Measurements from ENCODE around the gene ADD1. TPM values are rescaled to one million over a fixed set of nuclear protein-coding genes. Genes with fewer than 3 reads are reported as not detected.

ADD1 gene
- polyA plus RNA-seq, 3 donors, result 76.1 to 122 (median 103) TPM

GRCh38 chr4:2805712-2806389 is 37.8 kb upstream of the ADD1 start:
- Histone ChIP-seq H3K79me2 (ENCODE audit: insufficient read depth, low read length) (peaks cover 95% of the 10 kb centered on the region), H3K4me3 (replicated peaks in 1 of 3; ENCODE audit: low read depth in 2 of 3, low read length in 3 of 3) (peak overlapping the region in 1 of 3 experiments; percentile 44), H3K9me3 (replicated peaks in 1 of 2; ENCODE audit: control insufficient read depth in 1 of 2, insufficient read depth in 1 of 2, low read length in 2 of 2) (no peaks in the 10 kb centered on the region), H3K9ac (ENCODE audit: insufficient read depth, low read length, poor library complexity, severe bottlenecking) (peak overlapping the region; percentile 65), H3K36me3 (replicated peaks in 1 of 2; ENCODE audit: control insufficient read depth in 1 of 2, insufficient read depth in 2 of 2, low read length in 2 of 2) (peaks cover 51 to 63% of the 10 kb centered on the region in 2 donors), H3K27me3 (ENCODE audit: control insufficient read depth in 2 of 2, insufficient read depth in 2 of 2, low read length in 2 of 2) (no peaks in the 10 kb centered on the region), H3K4me2 (replicated peaks; ENCODE audit: extremely low read depth, low read length, poor library complexity, severe bottlenecking) (peak overlapping the region; percentile 65), H3K4me1 (ENCODE audit: control insufficient read depth in 1 of 2, insufficient read depth in 2 of 2, low read length in 2 of 2) (peaks cover 92 to 96% of the 10 kb centered on the region in 2 donors), H4K20me1 (ENCODE audit: insufficient read depth, low read length) (peaks cover 88% of the 10 kb centered on the region), H3K27ac (ENCODE audit: low read depth in 1 of 2, low read length in 2 of 2) (peak overlapping the region; percentile 74 to 97), H2AFZ (ENCODE audit: insufficient read depth, low read depth, low read length, poor library complexity, severe bottlenecking) (no peak overlapping the region)
- peaks cover 0 to 2% (median 2%) of the 10 kb centered on the region in 3 donors for H3K27me3 Mint-ChIP-seq (ENCODE audit: low read depth in 3 of 3)
- WGBS (ENCODE audit: insufficient coverage), result 36% methylated on average over 15 of the region's 20 CpGs
- H3K4me1 Mint-ChIP-seq, result peaks cover 85% of the 10 kb centered on the region
- no peak for DNase-seq
- H3K36me3 Mint-ChIP-seq, result peaks cover 44 to 74% of the 10 kb centered on the region in 2 donors
- intact Hi-C loops (cut with micrococcal nuclease), result no loop called here
- peak overlapping the region; percentile 79 to 98 (median 91) for H3K27ac Mint-ChIP-seq
- no peaks in the 10 kb centered on the region for H3K9me3 Mint-ChIP-seq
- H3K4me3 Mint-ChIP-seq, result peak overlapping the region; percentile 55 to 83
- TF ChIP-seq CTCF (IDR thresholded peaks at IDR 0.05), result no peak

GRCh38 chr4:2806390-2807355 is 37.0 kb upstream of the ADD1 start:
- peaks cover 89% of the 10 kb centered on the region for H3K4me1 Mint-ChIP-seq

More at GRCh38 chr4:2806390-2807355, 37.0 kb upstream of the ADD1 start:
- no peak for TF ChIP-seq CTCF (IDR thresholded peaks at IDR 0.05)
- peak overlapping the region; percentile 60 to 98 (median 83) for H3K27ac Mint-ChIP-seq
- peaks cover 96% of the 10 kb centered on the region for H3K79me2 ChIP-seq (ENCODE audit: insufficient read depth, low read length)
- WGBS (ENCODE audit: insufficient coverage), result 88% methylated on average over 18 of the region's 28 CpGs
- no peaks in the 10 kb centered on the region for H3K9me3 ChIP-seq (replicated peaks in 1 of 2; ENCODE audit: control insufficient read depth in 1 of 2, insufficient read depth in 1 of 2, low read length in 2 of 2)
- peaks cover 41 to 70% of the 10 kb centered on the region in 2 donors for H3K36me3 Mint-ChIP-seq
- peaks cover 91% of the 10 kb centered on the region for H4K20me1 ChIP-seq (ENCODE audit: insufficient read depth, low read length)
- no peaks in the 10 kb centered on the region for H3K9me3 Mint-ChIP-seq
- peaks cover 0 to 2% (median under 1%) of the 10 kb centered on the region in 3 donors for H3K27me3 Mint-ChIP-seq (ENCODE audit: low read depth in 3 of 3)
- peak overlapping the region in 1 of 2 donors; percentile 32 for H3K4me3 Mint-ChIP-seq
- intact Hi-C loops (cut with micrococcal nuclease), result no loop called here
- H3K4me1 ChIP-seq (ENCODE audit: control insufficient read depth in 1 of 2, insufficient read depth in 2 of 2, low read length in 2 of 2), result peaks cover 94 to 96% of the 10 kb centered on the region in 2 donors
- peak overlapping the region; percentile 74 to 97 for H3K27ac ChIP-seq (ENCODE audit: low read depth in 1 of 2, low read length in 2 of 2)
- no peak overlapping the region for H2AFZ ChIP-seq (ENCODE audit: insufficient read depth, low read depth, low read length, poor library complexity, severe bottlenecking)
- H3K36me3 ChIP-seq (replicated peaks in 1 of 2; ENCODE audit: control insufficient read depth in 1 of 2, insufficient read depth in 2 of 2, low read length in 2 of 2), result peaks cover 51 to 63% of the 10 kb centered on the region in 2 donors
- peak overlapping the region; percentile 65 for H3K9ac ChIP-seq (ENCODE audit: insufficient read depth, low read length, poor library complexity, severe bottlenecking)
- H3K4me2 ChIP-seq (replicated peaks; ENCODE audit: extremely low read depth, low read length, poor library complexity, severe bottlenecking), result peak overlapping the region; percentile 65
- no peaks in the 10 kb centered on the region for H3K27me3 ChIP-seq (ENCODE audit: control insufficient read depth in 2 of 2, insufficient read depth in 2 of 2, low read length in 2 of 2)
- no peak for DNase-seq
- H3K4me3 ChIP-seq (replicated peaks in 1 of 3; ENCODE audit: low read depth in 2 of 3, low read length in 3 of 3), result peak overlapping the region in 1 of 3 experiments; percentile 44
